GM23338 (cell line): ENCODE measurements around the gene ZER1. TPM values are rescaled to one million over a fixed set of nuclear protein-coding genes. Genes with fewer than 3 reads are reported as not detected.

Source experiments
- ATAC-seq: fragments of 200-7000 bp; cut with Tn5 transposase; 3 replicates; pipeline ENCODE4 v1.9.1; 2020
- DNase-seq: peaks from one replicate; pipeline ENCODE4 v3.0.0-alpha.2; 2015; ENCODE audit warnings: low spot score
- H2AFZ ChIP-seq: fragments of 200-600 bp; sonication (generic); 2 replicates; pipeline ENCODE4 v1.8.0; 2016; ENCODE audit warnings: antibody characterized with exemption, mild to moderate bottlenecking, moderate library complexity
- H3F3A ChIP-seq: fragments of 200-600 bp; sonication (generic); replicated peaks from 2 replicates; pipeline ENCODE4 v1.8.0; 2017; ENCODE audit warnings: antibody characterized with exemption, mixed run types, low read depth
- H3K27ac ChIP-seq: fragments of 200-600 bp; sonication (generic); 2 replicates; pipeline ENCODE4 v1.6.1; 2016; ENCODE audit warnings: low read depth
- H3K27me3 ChIP-seq: fragments of 200-600 bp; sonication (generic); 2 replicates; pipeline ENCODE4 v1.8.0; 2016; ENCODE audit warnings: mild to moderate bottlenecking, mixed run types, moderate library complexity; ENCODE audit not compliant: insufficient read depth
- H3K36me3 ChIP-seq: fragments of 200-600 bp; sonication (generic); 2 replicates; pipeline ENCODE4 v1.8.0; 2016; ENCODE audit warnings: mild to moderate bottlenecking; ENCODE audit not compliant: insufficient read depth
- H3K4me1 ChIP-seq: fragments of 200-600 bp; sonication (generic); 2 replicates; pipeline ENCODE4 v1.8.0; 2016; ENCODE audit warnings: mild to moderate bottlenecking, moderate library complexity; ENCODE audit not compliant: insufficient read depth
- H3K4me2 ChIP-seq: fragments of 200-600 bp; sonication (generic); 2 replicates; pipeline ENCODE4 v1.7.1; 2017; ENCODE audit warnings: mixed run types
- H3K4me3 ChIP-seq: fragments of 200-600 bp; sonication (generic); 2 replicates; pipeline ENCODE4 v1.6.1; 2016; ENCODE audit warnings: mixed run types
- H3K79me2 ChIP-seq: fragments of 200-600 bp; sonication (generic); replicated peaks from 2 replicates; pipeline ENCODE4 v1.8.0; 2017; ENCODE audit warnings: mild to moderate bottlenecking; ENCODE audit not compliant: insufficient read depth
- H3K9me2 ChIP-seq: fragments of 200-600 bp; sonication (generic); 2 replicates; pipeline ENCODE4 v1.8.0; 2017; ENCODE audit not compliant: insufficient read depth
- H4K20me1 ChIP-seq: fragments of 200-600 bp; sonication (generic); replicated peaks from 2 replicates; pipeline ENCODE4 v1.8.0; 2017; ENCODE audit warnings: mild to moderate bottlenecking; ENCODE audit not compliant: insufficient read depth
- H3K27ac Mint-ChIP-seq: 2 replicates; pipeline ENCODE4 v1.8.0; 2020; ENCODE audit warnings: inconsistent platforms, mild to moderate bottlenecking, moderate library complexity, mixed read lengths
- H3K27me3 Mint-ChIP-seq: 3 replicates; pipeline ENCODE4 v1.8.0; 2022; ENCODE audit warnings: low read depth, mild to moderate bottlenecking, moderate library complexity, mixed read lengths, inconsistent platforms; ENCODE audit not compliant: insufficient read depth, poor library complexity
- H3K36me3 Mint-ChIP-seq: 3 replicates; pipeline ENCODE4 v1.8.0; 2021; ENCODE audit warnings: low read depth, mild to moderate bottlenecking, inconsistent platforms, moderate library complexity, mixed read lengths
- H3K4me1 Mint-ChIP-seq: 3 replicates; pipeline ENCODE4 v1.8.0; 2020; ENCODE audit warnings: mild to moderate bottlenecking, inconsistent platforms, mixed read lengths
- H3K4me3 Mint-ChIP-seq: 3 replicates; pipeline ENCODE4 v1.8.0; 2021; ENCODE audit warnings: moderate library complexity, mild to moderate bottlenecking, inconsistent platforms, mixed read lengths
- H3K9me3 Mint-ChIP-seq: 3 replicates; pipeline ENCODE4 v1.8.0; 2020; ENCODE audit warnings: moderate library complexity, mild to moderate bottlenecking, inconsistent platforms, mixed read lengths
- EZH2 ChIP-seq: fragments of 200-600 bp; sonication (generic); IDR thresholded peaks from one replicate; pipeline ENCODE4 v1.8.0; 2017; ENCODE audit warnings: antibody characterized with exemption, mild to moderate bottlenecking, low read depth; ENCODE audit not compliant: unreplicated experiment
- EZH2phosphoT487 ChIP-seq: fragments of 200-600 bp; sonication (generic); IDR thresholded peaks from one replicate; pipeline ENCODE4 v1.8.1; 2018; ENCODE audit warnings: antibody characterized with exemption; ENCODE audit not compliant: unreplicated experiment
- JUNB ChIP-seq: IDR thresholded peaks from one replicate; pipeline ENCODE4 v1.6.1; 2016; ENCODE audit warnings: antibody characterized with exemption; ENCODE audit not compliant: unreplicated experiment
- NANOG ChIP-seq: IDR thresholded peaks from 2 replicates; pipeline ENCODE4 v1.6.1; 2016; ENCODE audit warnings: antibody characterized with exemption, borderline replicate concordance
- POLR2AphosphoS5 ChIP-seq: IDR thresholded peaks from 2 replicates; pipeline ENCODE4 v1.6.1; 2016; ENCODE audit warnings: antibody characterized with exemption, low read depth
- STAT1 ChIP-seq: IDR thresholded peaks from one replicate; pipeline ENCODE4 v1.6.1; 2016; ENCODE audit warnings: antibody characterized with exemption; ENCODE audit not compliant: unreplicated experiment
- ZNF331 ChIP-seq: fragments of 250-450 bp; sonication (Bioruptor Pico); IDR thresholded peaks from 2 replicates; pipeline ENCODE4 v1.5.0; 2020; ENCODE audit warnings: low read depth, mild to moderate bottlenecking, moderate library complexity
- polyA plus RNA-seq: library from polyadenylated mRNA; unstranded; fragments of >200 nt; fragmentation: Nextera tagmentation; extraction: Ambion mirVana; gene quantifications from 2 replicates; pipeline ENCODE4 v1.2.1, GENCODE V29; 2016
- total RNA-seq: library from RNA; depleted of rRNA; stranded (reverse); fragments of >200 nt; shearing (Covaris generic); gene quantifications from 2 replicates; pipeline ENCODE4 v1.2.3, GENCODE V29; 2014
- TF ChIP-seq, protein P1 (sequence below): fragments of 250-450 bp; sonication (Bioruptor Pico); IDR thresholded peaks from 2 replicates; pipeline ENCODE4 v1.5.0; 2020; ENCODE audit warnings: mild to moderate bottlenecking, moderate library complexity
- TF ChIP-seq, protein P2 (sequence below): IDR thresholded peaks from 2 replicates; pipeline ENCODE4 v1.6.1; 2016; ENCODE audit warnings: antibody characterized with exemption
- TF ChIP-seq, protein P3 (sequence below), 2 experiments: fragments of 200-600 bp in 1 of 2; sonication (generic) in 1 of 2; conservative IDR thresholded peaks; 2 replicates each; pipeline versions ENCODE4 v1.5.1 to v1.6.1; 2016 to 2017; ENCODE audit warnings: antibody characterized with exemption in 2 of 2, low read depth in 2 of 2, mild to moderate bottlenecking in 2 of 2, moderate library complexity in 1 of 2
- TF ChIP-seq, protein P4 (sequence below): IDR thresholded peaks from one replicate; pipeline ENCODE4 v1.6.1; 2018; ENCODE audit warnings: antibody characterized with exemption; ENCODE audit not compliant: unreplicated experiment

The ZER1 gene
- total and polyA plus RNA-seq, 2 experiments from 2014 or later: 7.0 to 23.9 TPM

DNA sequence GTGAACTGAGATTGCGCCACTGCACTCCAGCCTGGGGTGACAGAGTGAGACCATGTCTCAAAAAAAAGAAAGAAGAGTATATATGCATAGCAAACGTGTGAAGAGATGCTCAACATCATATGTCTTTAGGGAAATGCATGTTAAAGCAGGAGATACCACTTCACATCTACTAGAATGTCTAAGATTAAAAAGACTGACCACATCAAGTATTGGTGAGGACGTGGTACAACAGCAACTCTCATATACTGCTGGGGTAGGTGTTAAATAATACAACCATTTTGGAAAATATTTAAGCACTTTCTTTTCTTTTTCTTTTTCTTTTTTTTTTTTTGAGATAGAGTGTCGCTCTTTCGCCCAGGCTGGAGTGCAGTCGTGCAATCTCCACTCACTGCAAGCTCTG lies 13.7 kb upstream of the ZER1 start (continued):
- TF ChIP-seq, protein P1, sequence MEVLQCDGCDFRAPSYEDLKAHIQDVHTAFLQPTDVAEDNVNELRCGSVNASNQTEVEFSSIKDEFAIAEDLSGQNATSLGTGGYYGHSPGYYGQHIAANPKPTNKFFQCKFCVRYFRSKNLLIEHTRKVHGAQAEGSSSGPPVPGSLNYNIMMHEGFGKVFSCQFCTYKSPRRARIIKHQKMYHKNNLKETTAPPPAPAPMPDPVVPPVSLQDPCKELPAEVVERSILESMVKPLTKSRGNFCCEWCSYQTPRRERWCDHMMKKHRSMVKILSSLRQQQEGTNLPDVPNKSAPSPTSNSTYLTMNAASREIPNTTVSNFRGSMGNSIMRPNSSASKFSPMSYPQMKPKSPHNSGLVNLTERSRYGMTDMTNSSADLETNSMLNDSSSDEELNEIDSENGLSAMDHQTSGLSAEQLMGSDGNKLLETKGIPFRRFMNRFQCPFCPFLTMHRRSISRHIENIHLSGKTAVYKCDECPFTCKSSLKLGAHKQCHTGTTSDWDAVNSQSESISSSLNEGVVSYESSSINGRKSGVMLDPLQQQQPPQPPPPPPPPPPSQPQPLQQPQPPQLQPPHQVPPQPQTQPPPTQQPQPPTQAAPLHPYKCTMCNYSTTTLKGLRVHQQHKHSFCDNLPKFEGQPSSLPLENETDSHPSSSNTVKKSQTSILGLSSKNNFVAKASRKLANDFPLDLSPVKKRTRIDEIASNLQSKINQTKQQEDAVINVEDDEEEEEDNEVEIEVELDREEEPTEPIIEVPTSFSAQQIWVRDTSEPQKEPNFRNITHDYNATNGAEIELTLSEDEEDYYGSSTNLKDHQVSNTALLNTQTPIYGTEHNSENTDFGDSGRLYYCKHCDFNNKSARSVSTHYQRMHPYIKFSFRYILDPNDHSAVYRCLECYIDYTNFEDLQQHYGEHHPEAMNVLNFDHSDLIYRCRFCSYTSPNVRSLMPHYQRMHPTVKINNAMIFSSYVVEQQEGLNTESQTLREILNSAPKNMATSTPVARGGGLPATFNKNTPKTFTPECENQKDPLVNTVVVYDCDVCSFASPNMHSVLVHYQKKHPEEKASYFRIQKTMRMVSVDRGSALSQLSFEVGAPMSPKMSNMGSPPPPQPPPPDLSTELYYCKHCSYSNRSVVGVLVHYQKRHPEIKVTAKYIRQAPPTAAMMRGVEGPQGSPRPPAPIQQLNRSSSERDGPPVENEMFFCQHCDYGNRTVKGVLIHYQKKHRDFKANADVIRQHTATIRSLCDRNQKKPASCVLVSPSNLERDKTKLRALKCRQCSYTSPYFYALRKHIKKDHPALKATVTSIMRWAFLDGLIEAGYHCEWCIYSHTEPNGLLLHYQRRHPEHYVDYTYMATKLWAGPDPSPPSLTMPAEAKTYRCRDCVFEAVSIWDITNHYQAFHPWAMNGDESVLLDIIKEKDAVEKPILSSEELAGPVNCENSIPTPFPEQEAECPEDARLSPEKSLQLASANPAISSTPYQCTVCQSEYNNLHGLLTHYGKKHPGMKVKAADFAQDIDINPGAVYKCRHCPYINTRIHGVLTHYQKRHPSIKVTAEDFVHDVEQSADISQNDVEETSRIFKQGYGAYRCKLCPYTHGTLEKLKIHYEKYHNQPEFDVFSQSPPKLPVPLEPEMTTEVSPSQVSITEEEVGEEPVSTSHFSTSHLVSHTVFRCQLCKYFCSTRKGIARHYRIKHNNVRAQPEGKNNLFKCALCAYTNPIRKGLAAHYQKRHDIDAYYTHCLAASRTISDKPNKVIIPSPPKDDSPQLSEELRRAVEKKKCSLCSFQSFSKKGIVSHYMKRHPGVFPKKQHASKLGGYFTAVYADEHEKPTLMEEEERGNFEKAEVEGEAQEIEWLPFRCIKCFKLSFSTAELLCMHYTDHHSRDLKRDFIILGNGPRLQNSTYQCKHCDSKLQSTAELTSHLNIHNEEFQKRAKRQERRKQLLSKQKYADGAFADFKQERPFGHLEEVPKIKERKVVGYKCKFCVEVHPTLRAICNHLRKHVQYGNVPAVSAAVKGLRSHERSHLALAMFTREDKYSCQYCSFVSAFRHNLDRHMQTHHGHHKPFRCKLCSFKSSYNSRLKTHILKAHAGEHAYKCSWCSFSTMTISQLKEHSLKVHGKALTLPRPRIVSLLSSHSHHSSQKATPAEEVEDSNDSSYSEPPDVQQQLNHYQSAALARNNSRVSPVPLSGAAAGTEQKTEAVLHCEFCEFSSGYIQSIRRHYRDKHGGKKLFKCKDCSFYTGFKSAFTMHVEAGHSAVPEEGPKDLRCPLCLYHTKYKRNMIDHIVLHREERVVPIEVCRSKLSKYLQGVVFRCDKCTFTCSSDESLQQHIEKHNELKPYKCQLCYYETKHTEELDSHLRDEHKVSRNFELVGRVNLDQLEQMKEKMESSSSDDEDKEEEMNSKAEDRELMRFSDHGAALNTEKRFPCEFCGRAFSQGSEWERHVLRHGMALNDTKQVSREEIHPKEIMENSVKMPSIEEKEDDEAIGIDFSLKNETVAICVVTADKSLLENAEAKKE: no peak
- TF ChIP-seq, protein P2, sequence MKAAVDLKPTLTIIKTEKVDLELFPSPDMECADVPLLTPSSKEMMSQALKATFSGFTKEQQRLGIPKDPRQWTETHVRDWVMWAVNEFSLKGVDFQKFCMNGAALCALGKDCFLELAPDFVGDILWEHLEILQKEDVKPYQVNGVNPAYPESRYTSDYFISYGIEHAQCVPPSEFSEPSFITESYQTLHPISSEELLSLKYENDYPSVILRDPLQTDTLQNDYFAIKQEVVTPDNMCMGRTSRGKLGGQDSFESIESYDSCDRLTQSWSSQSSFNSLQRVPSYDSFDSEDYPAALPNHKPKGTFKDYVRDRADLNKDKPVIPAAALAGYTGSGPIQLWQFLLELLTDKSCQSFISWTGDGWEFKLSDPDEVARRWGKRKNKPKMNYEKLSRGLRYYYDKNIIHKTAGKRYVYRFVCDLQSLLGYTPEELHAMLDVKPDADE: no peak
- no peak for TF ChIP-seq JUNB
- no peak for TF ChIP-seq POLR2AphosphoS5
- TF ChIP-seq, protein P3, sequence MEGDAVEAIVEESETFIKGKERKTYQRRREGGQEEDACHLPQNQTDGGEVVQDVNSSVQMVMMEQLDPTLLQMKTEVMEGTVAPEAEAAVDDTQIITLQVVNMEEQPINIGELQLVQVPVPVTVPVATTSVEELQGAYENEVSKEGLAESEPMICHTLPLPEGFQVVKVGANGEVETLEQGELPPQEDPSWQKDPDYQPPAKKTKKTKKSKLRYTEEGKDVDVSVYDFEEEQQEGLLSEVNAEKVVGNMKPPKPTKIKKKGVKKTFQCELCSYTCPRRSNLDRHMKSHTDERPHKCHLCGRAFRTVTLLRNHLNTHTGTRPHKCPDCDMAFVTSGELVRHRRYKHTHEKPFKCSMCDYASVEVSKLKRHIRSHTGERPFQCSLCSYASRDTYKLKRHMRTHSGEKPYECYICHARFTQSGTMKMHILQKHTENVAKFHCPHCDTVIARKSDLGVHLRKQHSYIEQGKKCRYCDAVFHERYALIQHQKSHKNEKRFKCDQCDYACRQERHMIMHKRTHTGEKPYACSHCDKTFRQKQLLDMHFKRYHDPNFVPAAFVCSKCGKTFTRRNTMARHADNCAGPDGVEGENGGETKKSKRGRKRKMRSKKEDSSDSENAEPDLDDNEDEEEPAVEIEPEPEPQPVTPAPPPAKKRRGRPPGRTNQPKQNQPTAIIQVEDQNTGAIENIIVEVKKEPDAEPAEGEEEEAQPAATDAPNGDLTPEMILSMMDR (conservative IDR thresholded peaks at IDR 0.05; ENCODE audit: low read depth in 2 of 2): no peak
- no peak for TF ChIP-seq STAT1

DNA sequence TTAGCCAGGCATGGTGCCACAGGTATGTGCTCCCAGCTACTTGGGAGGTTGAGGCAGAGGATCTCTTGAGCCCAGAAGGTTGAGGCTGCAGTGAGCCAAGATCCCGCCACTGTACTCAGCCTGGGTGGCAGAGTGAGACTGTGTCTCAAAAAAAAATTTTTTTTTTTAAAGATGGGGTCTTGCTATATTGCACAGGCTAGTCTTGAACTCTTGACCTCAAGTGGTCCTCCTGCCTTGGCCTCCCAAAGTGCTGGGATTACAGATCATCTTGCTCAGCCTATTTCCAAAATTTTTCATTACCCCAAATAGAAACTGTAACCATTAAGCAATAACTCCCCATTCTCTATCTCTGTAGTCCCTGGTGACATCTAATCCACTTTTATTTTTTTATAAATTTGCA lies 10.9 kb upstream of the ZER1 start:
- Histone ChIP-seq H2AFZ (no peak overlapping the region), H3K27ac (no peak overlapping the region), H4K20me1 (no peaks in the 10 kb centered on the region), H3K79me2 (peaks cover 1% of the 10 kb centered on the region; the same call in 1 of the 2 replicates), H3K4me2 (no peak overlapping the region), H3K36me3 (no peaks in the 10 kb centered on the region), H3K9me2 (no peaks in the 10 kb centered on the region), H3K27me3 (no peaks in the 10 kb centered on the region), H3K4me3 (no peak overlapping the region), H3K4me1 (peaks cover under 1% of the 10 kb centered on the region; the same call in 1 of the 2 replicates), H3F3A (peaks cover 12% of the 10 kb centered on the region)
- Mint-ChIP-seq H3K27ac (no peak overlapping the region), H3K27me3 (peaks cover 9% of the 10 kb centered on the region), H3K4me1 (no peaks in the 10 kb centered on the region), H3K36me3 (no peaks in the 10 kb centered on the region; the same call in 1 of the 3 replicates), H3K4me3 (no peak overlapping the region), H3K9me3 (peaks cover 27% of the 10 kb centered on the region)
- ATAC-seq (no peak), DNase-seq (no peak)
- TF ChIP-seq EZH2 (no peak), STAT1 (no peak), ZNF331 (no peak), EZH2phosphoT487 (no peak), POLR2AphosphoS5 (no peak), JUNB (no peak), NANOG (no peak)
- TF ChIP-seq, protein P4, sequence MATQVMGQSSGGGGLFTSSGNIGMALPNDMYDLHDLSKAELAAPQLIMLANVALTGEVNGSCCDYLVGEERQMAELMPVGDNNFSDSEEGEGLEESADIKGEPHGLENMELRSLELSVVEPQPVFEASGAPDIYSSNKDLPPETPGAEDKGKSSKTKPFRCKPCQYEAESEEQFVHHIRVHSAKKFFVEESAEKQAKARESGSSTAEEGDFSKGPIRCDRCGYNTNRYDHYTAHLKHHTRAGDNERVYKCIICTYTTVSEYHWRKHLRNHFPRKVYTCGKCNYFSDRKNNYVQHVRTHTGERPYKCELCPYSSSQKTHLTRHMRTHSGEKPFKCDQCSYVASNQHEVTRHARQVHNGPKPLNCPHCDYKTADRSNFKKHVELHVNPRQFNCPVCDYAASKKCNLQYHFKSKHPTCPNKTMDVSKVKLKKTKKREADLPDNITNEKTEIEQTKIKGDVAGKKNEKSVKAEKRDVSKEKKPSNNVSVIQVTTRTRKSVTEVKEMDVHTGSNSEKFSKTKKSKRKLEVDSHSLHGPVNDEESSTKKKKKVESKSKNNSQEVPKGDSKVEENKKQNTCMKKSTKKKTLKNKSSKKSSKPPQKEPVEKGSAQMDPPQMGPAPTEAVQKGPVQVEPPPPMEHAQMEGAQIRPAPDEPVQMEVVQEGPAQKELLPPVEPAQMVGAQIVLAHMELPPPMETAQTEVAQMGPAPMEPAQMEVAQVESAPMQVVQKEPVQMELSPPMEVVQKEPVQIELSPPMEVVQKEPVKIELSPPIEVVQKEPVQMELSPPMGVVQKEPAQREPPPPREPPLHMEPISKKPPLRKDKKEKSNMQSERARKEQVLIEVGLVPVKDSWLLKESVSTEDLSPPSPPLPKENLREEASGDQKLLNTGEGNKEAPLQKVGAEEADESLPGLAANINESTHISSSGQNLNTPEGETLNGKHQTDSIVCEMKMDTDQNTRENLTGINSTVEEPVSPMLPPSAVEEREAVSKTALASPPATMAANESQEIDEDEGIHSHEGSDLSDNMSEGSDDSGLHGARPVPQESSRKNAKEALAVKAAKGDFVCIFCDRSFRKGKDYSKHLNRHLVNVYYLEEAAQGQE: no peak
